ENCODE measurements around the gene LRSAM1. TPM values are rescaled to one million over a fixed set of nuclear protein-coding genes. Genes with fewer than 3 reads are reported as not detected.

LRSAM1 gene
- total RNA-seq, 1 donor from 2014 or later, result 15.9 TPM

DNA sequence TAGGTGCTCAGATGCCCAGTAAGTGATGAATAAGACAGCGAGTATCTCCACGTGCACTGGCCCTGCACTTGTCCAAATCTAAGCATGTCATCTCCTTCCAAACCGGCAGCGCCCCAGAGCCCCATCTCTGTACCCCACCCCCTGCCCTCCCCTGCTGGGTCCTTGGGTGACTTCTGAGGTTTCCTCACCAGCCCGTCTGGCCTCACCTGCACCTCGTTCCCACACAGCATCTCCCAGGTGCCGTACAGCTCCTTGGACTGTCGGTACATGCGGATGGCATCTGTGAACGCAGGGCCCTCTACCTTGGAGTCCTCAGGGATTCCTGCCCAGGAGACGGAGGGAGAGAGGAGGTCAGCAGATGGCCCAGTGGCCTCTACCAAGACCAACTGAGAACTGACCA is 66.3 kb downstream of the LRSAM1 start:
- DNase-seq, result no peak

DNA sequence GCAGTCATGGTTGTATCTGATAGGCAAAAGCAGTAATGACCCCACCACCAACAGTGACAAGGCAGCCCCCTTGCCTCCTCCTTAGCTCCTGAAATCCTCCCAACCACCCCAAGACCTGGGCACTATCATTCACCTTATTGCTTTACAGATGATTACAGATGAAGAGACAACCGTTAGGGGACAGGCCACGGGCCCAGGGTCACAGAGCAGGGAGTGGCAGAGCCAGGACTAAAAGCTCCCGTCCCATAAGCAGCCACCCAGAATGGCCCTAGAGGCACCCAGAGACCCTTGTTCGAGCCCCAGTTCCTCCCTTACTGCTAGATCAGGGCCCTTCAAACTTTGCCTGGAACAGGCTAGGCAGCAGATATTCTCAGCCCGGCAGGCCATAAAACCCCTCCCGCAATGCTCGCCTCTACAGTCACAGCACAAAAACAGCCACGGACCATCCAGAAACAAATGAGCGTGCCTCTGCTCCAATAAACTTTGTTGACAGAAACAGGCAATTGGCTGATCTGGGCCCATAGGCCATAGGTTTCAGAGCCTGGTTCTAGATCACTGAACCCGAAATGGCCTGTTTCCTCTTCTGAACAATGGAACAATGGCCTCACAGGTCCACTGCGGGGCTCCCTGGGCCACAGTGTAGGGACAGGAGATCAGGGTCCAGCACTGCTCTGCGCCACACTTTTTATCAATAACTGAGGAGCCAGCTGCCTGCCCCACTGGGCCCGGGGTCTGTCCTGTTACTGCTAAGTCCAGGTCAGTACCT is 67.0 kb downstream of the LRSAM1 start:
- no peak for DNase-seq

DNA sequence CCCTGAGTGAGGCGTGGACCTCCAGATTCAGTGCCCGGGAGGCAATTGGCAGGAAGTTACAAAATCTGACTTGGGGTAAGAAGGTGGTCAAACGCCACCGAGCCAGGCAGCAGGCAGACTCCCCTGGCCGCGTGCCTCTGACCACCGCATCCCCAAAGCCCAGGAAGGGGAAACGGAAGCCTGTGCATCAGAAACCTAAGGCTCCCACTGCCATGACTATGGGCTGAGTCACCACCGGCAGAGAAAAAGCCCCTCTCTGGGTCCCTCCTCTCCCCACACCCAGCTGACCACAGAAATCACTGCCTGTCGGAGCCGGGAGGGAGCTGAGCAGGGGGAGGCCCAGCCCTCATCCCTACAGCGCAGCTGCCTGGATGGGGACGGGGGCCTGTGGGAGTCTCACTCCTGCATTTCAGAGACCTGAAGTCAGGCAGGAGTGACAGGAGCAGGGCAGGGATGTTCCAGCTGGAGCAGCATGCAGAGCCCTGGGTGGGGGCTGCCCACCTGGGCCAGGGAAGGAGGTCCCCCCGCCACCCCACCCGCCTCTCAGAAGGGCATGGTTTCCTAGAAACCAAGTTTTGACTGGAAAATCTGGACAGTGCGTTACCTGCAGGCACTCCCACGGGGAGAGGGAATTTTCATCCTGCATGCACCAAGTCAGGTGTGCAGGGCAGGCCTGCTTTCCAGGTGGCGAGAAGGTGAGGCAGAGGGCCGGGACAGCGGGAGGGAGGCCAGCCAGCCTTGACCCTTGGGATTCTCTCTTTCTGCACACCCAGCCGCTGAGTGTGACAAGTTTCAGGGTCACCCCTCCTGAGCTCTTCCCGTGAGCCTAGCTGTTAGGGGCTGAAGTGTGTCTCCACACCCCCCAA is 68.2 kb downstream of the LRSAM1 start:
- peak; percentile 82 for DNase-seq

DNA sequence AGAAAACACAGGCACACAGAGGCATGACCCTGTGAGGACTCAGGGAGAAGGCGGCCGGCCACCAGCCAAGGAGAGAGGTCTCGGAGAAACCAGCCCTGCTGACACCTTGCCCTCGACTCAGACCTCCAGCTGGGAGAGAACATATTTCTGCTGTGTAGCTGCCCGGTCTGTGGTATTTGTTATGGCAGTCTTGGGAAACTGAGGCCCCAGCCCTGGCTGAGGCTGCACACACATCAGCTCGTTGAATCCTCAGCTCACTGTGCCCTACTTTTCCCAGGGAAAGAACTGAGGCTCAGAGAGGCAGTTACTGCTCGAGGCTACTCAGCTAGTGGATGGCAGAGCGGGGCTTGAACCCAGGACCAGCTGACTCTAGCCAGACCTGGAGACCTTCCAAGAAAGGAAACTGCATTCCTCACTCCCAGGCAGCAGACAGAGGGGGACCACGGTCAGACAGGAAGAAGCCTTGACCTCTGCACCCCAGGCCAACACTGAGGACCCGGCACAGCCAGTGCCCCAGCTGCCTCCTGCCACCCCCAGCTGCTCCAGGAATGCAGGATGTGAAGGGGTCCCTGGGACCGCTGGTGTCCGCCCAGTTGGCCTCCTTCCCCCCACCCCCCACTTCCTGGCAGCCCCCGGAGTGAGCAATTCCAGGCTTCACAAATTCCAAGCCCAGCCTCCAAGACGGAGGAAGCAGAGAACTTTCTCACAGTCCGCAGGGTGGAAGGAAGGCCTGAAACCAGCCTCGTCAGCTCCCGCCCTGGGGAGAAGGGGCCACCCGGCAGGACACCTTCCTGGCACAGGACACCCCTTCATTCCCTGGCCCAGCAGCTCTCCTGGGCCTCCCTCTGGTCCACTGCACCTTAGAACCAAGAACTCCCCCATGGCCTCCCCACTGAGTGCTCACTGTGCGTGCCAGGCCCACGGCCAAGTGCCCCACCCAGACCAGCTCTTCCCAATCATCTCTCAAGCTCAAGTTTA is 69.9 kb downstream of the LRSAM1 start:
- DNase-seq, result peak; percentile 83

DNA sequence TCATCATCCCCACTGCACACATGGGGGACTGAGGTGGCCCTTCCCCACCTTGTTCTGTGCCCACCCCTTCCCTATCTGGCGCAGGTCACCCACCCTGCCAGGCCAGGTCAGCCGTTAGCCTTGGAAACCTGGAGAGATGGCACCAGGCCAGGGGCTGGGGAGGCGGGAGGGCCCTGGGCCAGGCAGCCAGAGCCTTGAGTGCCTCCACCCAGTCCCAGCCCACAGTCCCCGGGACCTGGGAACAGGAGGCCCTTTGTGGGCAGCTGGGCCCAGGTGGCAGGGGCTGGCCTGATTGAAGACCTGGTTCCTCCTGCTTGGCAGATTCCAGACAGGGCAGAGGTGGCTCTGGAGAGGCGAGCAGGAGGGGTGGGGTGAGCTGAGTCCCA is 70.6 kb downstream of the LRSAM1 start:
- DNase-seq, result peak; percentile 65

DNA sequence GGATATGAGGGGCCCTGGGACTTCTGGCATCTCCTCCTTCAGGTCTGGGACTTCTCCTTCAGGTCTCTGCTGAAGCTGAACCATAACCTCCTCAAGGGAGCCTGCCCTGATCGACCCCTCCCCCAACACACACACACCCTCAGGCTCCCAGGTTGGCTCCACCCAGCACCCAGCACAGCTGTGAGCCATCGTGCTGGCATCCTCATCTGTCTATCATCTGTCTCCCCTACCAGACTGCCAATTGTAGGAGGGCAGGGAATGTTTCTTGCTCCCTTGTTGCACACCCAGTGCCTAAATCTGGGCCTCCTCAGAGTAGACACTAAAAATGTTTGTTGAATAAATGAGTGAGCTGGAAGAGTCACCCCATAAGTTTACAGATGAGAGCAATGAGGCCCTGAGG is 71.4 kb downstream of the LRSAM1 start:
- DNase-seq, result no peak

DNA sequence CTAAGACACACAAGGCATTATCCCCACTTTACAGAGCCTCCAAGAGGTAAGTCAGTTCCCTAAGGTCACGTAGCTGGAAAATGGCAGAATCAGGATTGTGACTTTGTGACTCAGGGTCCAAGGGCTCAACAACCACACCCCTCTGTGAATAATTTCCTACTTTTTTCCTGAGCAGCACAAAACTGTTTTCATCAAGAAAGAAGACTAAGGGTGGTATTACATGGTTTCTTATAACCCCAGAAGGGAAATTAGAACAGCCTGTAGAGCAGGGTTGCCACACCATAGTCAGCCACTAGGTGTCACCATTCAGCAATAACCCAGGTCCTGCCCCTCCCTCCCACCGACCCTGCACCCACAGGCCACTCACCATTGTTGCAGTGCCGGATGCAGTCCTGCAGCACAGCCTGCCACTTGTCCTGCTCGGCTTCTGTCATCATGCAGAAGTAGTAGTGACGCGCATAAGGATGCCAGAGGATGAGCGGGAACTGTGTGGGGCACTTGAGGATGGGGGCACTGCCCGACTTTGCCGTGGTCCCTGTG is 72.1 kb downstream of the LRSAM1 start:
- DNase-seq, result no peak

DNA sequence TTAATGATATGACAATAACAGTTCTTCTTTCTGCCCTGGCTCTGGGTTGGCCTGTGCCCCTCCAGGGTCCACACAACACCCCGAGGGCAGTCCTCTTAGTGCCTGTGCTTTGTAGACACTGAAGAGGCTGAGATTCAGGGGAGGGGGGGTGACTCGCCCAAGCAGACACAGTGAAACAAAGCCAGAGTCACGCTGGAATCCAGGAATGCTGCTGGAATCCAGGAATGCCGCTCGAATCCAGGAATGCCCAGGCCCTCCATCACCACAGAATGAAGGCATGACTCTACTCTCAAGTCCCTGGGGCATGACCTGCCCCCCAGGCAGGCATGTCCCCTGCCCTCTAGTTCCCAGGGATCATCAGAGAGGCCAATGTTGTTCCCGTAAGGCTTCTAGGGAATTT is 73.1 kb downstream of the LRSAM1 start:
- DNase-seq, result no peak

DNA sequence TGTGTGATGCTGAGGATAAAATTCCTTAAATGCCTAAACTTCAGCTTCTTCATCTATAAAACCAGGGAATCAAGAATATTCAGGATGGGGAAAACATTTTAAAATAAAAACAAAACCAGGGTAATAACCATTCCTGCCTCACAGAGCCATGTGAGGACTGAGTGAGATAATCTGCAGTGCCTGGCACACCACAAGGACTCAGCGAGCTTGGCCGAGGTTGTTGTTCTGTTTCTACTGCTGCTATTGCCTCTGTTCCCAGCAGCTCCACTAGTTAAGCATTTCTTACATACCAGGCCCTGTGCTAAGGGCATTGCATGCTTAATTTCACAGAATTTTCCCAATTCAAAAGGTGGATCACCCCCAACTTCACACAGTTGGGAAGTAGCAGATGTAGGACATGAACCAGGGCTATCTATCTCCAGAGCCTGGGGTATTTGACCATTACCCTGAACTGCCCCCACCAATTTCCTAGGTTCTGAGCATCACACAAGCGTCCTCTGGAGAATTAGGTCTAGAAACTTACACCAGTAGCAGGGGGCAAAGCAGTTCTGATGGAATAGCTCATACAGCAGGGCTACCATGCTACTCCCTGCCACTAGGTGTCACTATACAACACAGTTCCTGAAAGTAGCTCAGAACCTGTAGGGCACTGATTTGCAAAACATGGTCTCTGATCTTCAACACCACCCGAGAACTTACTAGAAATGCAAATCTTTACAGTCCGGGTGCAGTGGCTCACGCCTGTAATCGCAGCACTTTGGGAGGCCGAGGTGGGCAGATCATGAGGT is 74.3 kb downstream of the LRSAM1 start:
- no peak for DNase-seq

DNA sequence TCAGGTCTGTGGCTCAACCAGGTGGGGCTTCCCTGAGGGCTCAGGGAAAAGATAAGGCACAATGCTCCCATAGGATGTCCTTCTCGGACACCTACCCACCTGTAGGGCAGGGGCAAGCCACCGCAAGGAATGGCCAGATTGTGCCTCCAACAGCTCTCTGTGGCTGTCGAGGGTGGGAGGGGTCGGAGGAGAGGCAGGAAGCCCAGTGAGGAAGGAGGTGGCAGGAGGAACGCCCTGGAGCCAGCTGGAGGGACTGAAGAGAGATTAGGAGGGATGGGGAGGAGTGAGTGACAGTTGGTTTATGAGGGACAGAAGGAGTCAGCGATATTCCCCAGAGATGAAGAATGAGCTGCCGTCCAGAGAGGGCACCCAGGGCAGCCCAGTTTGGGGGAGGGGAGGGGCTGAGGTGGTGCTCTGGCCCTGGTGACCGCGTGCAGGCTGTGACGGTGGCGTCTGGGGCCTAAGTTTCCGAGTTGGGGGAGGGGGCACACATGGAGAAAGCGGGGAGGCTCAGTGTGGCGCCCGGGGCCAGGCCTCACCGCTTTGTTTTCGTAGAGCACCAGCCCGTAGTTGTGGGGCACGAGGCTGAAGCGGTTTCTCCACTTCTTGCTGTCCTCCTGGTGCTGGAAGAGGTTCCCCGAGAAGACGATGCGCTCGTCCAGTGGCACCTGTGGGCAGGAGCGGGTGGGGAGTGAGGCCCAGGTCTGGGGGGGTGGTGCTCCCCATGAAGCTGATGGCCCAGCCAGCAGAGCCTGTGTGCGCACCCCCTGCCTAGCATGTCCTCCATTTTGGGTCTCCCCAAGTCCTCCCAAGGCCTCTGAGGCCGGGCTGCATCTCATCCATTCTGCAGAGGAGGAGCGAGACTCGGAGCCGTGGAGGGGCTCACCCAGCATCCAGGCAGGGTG is 75.6 kb downstream of the LRSAM1 start:
- no peak for DNase-seq

DNA sequence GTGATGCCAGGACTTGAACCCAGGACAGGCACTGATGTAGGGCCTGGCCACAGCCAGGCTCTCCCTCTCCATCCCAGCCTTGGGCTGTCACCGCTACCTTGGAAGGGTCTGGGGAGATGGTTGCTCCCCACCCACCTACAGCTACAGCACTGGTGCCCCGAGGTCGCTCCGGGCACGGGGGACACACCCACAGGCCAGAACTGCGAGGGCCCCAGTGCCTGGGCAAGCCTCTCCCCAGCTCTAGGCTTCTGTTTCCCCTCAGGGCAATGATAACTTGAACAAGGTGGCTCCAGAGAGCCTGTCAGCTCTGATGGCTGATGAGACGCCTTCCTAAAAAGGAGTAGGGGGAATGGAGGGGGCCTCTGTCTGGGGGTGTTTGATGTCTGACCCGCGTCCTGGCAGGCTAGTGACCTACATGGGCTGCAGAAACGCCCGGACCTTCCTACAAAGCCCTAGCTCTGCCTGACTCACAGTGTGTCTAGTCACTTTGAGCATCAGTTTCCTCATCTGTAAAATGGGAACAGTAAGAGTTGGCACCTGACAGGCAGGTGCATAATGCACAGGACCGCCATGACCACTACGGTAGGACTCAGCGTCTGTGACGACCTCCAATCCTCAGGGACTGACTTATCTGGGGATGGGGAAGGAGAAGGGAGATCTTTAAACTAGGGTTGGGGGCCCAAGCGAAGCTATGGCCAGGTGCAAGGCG is 76.4 kb downstream of the LRSAM1 start:
- DNase-seq, result no peak

DNA sequence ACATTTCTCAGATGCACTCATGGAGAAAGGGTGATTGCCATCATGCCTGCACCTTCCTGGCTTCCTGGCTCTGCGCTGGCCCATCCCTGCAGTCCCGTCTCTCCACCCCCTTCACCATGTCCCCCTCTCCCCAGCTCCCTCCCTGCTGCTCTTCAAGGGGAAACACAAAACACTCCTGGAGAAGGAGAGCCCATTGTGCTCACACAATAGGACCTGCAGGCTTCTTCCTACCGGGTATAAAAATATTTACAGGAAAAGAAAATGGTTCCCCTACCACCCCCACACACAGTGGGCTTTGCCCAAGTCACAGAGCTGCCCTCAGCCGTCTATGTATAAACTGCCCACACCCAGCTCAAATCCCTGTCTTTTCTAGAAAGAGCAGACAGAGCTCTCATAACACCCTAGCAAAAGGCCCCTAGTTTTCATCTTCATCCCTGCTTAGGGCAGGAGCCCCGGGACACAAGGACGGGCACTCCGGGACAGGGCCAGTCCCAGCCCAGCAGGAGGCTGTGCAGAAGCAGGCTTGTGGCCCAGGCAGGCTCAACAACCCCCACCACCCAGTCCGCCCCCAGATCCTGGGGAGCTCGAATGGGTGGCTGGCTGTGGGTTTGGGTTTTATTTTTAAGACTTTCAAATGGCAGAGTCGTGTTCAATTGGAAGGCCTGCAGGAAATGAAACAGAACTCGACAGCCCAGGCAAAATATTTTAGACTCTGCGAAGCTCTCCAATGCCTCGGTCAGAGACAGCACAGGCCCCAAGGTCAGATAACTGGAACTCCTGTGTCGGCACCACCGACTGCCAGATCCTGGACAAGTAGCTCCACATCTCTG is 77.3 kb downstream of the LRSAM1 start:
- DNase-seq, result no peak

DNA sequence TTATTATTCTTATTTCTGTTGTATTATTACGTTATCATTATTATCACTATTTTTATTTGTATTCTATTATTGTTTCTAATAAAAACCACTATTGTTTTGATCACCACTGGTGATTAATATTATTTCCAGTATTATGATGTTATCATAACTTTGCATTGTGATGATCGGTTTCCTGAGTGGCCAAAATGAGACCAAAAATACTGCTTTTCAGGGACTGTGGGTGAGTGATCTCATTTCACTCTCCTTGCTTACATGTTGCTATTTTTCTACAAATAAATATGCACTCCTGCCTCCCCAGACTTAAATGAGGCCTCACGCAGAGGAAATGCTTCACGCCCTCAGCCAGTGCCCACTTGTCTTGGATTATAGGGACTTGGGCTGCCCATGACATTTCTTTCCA is 78.4 kb downstream of the LRSAM1 start:
- no peak for DNase-seq

DNA sequence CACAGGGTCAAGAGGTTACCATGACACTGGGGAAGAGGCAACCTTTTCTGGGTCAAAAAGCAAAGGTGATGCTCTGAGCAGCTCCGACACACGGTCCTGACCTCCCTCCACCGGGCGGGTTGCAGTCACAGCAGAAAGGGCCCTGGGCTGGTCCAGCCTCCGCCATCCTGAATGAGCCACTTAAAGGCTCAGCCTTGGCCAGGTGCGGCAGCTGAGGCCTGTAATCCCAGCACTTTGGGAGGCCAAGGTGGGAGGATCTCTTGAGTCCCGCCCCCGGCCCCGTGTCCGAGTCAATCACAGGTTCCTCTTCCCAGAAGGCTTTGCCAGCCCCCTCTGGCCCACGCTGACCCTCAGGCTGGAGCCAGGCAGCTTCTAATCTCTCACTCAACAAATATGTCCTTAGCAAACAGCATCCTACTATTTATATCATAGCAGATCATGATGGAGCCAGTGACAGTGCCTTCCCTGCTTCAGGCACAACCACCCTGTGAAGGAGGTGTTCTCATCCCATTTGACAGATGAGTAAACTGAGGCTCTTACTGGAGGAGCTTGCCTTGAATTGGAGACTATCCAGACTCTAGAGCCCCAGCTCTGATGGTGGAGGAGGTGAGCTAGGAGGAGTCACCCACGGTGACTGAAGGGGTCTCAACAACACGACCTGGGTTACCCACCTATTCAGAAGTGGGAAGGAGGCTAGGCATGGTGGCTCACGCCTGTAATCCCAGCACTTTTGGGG is 79.1 kb downstream of the LRSAM1 start:
- no peak for DNase-seq

DNA sequence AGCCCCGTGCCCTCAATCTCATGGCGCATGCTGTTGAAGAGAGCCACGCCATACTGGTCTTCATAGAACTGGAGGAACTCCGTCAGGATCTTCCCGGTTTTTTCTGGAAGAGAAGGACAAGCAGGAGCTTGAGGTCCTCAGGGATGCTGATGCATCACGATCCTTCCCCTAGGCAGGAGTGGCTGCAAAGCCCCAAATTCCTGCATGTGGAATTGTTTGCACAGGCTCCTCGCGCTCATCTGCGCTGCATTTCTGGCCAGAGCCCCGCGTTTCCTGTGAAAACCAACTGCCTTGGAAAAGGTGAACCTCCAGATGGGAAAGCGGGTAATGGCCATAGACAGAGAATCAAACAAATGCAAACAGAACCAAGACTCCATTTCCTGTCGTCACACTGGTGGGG is 80.4 kb downstream of the LRSAM1 start:
- peak; percentile 66 for DNase-seq

DNA sequence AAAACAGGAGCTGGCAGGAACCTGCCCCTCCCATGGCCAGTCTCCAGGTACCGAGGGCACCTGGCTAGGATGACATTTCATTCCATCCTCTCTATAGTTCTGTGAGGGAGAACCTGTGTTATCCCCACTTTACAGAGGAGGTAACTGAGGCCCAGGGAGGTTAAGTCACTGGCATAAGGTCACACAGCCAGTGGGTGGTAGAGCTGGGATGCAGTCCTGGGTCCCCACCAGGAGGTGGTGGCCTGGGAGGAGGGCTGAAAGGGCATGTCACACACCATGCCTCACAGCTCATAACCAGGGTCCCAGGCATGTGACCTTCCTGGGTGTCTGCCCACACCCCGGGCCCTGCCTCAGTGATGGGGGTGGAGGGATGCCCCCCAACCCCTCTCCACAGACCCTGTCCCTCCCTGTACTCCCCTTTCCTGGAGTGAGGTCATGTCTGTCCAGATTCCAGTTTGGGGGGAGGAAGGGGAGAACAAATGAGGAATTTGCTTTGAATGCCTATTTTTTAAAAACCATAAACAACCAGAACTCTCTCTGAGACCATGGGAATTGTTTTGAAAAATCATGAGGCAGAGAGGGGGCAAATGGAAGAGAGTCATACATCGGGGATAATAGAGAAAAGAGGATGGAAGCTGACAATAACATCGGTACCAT is 83.1 kb downstream of the LRSAM1 start:
- DNase-seq, result peak; percentile 60

DNA sequence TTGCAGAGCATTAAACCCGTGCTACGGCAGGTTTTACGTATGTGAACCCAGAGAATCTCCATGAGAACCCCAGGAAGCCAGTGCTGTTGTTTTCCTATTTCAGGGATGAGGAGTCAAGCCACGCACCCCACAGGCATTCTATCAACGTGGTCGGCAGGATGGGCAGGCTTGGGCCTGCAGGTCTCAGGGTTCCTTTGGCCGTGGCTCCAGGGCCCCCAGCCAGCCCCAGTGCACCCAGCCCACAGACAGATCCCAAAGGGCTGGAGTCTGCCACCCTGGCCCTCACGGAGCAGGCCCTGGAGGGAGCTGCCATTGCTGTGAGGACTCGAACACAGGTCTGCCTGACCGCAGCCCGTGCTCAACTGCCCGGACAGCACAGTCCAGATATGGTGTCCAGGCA is 83.6 kb downstream of the LRSAM1 start:
- no peak for DNase-seq
